Astrocyte of the cerebellum (primary cell): ENCODE data around the gene MECP2.
A peak's percentile ranks its signal among the peaks of the same experiment; 100 is the strongest.

Experiments used
- DNase-seq: peaks from one replicate; pipeline ENCODE4 v3.0.0-alpha.2; 2011; ENCODE audit warnings: low read depth
- H3K4me3 ChIP-seq: 2 replicates; pipeline ENCODE4 v1.5.1; 2011; ENCODE audit warnings: mild to moderate bottlenecking, low read depth, low read length, moderate library complexity
- in situ Hi-C: cut with HindIII; loops from 2 replicates; pipeline ENCODE4 v1.10.0; 2017; ENCODE audit warnings: low sequenced_read_pairs
- TF ChIP-seq, protein P1 (sequence below): IDR thresholded peaks from 2 replicates; pipeline ENCODE4 v1.5.1; 2012; ENCODE audit warnings: low read length, low read depth, moderate library complexity, mild to moderate bottlenecking; ENCODE audit errors: missing control alignments

MECP2 gene

GRCh38 chrX:154138857-154139256, 41.3 kb upstream of the MECP2 start:
- no peak overlapping the region for H3K4me3 ChIP-seq
- in situ Hi-C loops, result no loop called here
- TF ChIP-seq, protein P1, sequence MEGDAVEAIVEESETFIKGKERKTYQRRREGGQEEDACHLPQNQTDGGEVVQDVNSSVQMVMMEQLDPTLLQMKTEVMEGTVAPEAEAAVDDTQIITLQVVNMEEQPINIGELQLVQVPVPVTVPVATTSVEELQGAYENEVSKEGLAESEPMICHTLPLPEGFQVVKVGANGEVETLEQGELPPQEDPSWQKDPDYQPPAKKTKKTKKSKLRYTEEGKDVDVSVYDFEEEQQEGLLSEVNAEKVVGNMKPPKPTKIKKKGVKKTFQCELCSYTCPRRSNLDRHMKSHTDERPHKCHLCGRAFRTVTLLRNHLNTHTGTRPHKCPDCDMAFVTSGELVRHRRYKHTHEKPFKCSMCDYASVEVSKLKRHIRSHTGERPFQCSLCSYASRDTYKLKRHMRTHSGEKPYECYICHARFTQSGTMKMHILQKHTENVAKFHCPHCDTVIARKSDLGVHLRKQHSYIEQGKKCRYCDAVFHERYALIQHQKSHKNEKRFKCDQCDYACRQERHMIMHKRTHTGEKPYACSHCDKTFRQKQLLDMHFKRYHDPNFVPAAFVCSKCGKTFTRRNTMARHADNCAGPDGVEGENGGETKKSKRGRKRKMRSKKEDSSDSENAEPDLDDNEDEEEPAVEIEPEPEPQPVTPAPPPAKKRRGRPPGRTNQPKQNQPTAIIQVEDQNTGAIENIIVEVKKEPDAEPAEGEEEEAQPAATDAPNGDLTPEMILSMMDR, result no peak
- DNase-seq, result no peak

DNA sequence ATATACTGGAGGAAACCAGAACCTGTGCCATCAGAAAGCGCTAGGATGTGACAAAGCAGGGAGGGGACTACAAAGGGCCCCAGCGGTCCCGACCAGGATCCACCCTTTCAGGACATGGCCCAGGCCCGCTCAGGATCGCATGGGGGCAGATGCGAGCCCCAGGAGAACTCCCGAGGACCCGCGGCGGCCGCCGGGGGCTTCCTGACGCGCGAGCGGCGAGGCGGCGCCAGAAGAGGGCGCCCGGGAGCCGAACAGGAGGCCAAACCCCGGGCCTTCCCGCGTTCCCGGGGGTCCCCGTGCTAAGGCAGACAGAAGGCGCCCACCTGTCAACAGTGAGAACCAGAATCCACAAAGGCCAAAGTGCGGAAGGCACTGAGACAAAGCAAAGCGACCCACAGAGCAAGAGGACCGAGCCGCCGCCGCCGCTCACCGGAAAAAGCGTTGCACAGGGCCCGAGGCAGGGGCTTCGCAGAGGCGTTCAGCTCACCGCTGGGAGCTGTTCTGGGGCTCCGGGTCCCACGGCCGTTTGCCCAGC, 39.2 kb upstream of the MECP2 start:
- TF ChIP-seq, protein P1, result peak; percentile 69
- in situ Hi-C loops, result no loop called here
- no peak for DNase-seq

GRCh38 chrX:154135458-154136229, 38.1 kb upstream of the MECP2 start:
- no peak for DNase-seq
- TF ChIP-seq, protein P1, result no peak
- no peak overlapping the region for H3K4me3 ChIP-seq
- in situ Hi-C loops, result no loop called here

More for the DNA sequence above, 39.2 kb upstream of the MECP2 start:
- H3K4me3 ChIP-seq, result no peak overlapping the region

DNA sequence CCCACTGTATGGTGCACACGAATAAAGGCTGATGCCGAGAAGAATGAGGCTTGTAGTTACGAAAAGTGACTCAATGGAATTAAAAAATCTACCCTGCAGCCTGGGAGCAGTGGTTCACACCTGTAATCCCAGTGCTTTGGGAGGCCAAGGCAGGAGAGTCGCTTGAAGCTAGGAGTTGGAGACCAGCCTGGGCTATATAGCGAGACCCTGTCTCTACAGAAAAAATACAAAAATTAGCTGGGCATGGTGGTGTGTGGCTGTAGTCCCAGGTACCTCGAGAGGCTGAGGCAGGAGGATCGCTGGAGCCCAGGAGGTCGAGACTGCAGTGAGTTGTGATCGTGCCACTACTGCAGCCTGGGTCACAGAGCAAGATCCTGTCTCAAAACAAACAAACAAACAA, 34.8 kb upstream of the MECP2 start:
- no peak for DNase-seq
- TF ChIP-seq, protein P1, result no peak
- in situ Hi-C loops, result no loop called here
- no peak overlapping the region for H3K4me3 ChIP-seq

DNA sequence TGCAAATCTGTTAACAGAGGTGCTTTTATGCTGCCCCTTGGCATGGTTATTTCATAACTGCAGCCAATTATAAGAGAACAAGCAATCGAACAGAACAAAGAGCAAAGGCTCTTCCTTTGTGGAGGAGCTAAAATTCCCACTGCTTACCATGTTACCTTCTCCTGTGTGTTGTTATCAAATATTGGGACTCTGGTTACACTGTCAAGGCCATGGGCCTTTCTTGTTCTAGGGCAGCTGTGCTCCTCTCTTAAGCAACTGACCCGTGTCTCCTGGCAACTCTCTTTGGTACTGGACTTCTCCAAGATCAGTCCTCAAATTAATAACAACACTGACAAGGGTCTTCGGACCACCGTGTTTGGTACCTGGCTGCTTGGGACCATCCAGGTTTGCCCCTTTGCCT, 34.4 kb upstream of the MECP2 start:
- in situ Hi-C loops, result no loop called here
- TF ChIP-seq, protein P1, result no peak
- DNase-seq, result no peak
- no peak overlapping the region for H3K4me3 ChIP-seq

- H3K4me3 ChIP-seq, result no peak overlapping the region
- TF ChIP-seq, protein P1, result no peak
- no peak for DNase-seq
- in situ Hi-C loops, result no loop called here
These were observed 28.6 kb upstream of the MECP2 start for GRCh38 chrX:154126101-154126500.
